Loucy (cell line): ENCODE results near the gene NOD2.

Experiments
- H2AFZ ChIP-seq: fragments of 200-600 bp; sonication (generic); 2 replicates; pipeline ENCODE4 v1.6.0; 2016; ENCODE audit warnings: antibody characterized with exemption, mild to moderate bottlenecking, low read length, moderate library complexity
- H3F3A ChIP-seq: fragments of 200-600 bp; 2 replicates; pipeline ENCODE4 v1.6.0; 2016; ENCODE audit warnings: antibody characterized with exemption, low read depth, mild to moderate bottlenecking
- H3K27me3 ChIP-seq: fragments of 200-600 bp; sonication (generic); 2 replicates; pipeline ENCODE4 v1.6.1; 2014; ENCODE audit warnings: low read length, mild to moderate bottlenecking; ENCODE audit not compliant: insufficient read depth, poor library complexity, severe bottlenecking
- H3K36me3 ChIP-seq: fragments of 200-600 bp; sonication (generic); 2 replicates; pipeline ENCODE4 v1.6.1; 2016; ENCODE audit warnings: low read length; ENCODE audit not compliant: insufficient read depth
- H3K4me1 ChIP-seq: fragments of 200-600 bp; sonication (generic); 2 replicates; pipeline ENCODE4 v1.5.1; 2014; ENCODE audit warnings: low read length, mild to moderate bottlenecking; ENCODE audit not compliant: insufficient read depth, poor library complexity, severe bottlenecking
- H3K4me2 ChIP-seq: fragments of 200-600 bp; sonication (generic); 2 replicates; pipeline ENCODE4 v1.6.0; 2014; ENCODE audit warnings: antibody characterized with exemption, low read length, low read depth, mild to moderate bottlenecking; ENCODE audit not compliant: poor library complexity, severe bottlenecking
- H3K4me3 ChIP-seq: fragments of 200-600 bp; sonication (generic); 2 replicates; pipeline ENCODE4 v1.5.1; 2014; ENCODE audit warnings: low read length, mild to moderate bottlenecking, mixed read lengths; ENCODE audit not compliant: poor library complexity, severe bottlenecking
- H3K79me2 ChIP-seq: fragments of 200-600 bp; sonication (generic); 2 replicates; pipeline ENCODE4 v1.6.1; 2014; ENCODE audit warnings: low read length; ENCODE audit not compliant: insufficient read depth
- H3K9ac ChIP-seq: fragments of 200-600 bp; sonication (generic); 2 replicates; pipeline ENCODE4 v1.6.0; 2014; ENCODE audit warnings: mild to moderate bottlenecking, low read depth, low read length, moderate library complexity; ENCODE audit not compliant: poor library complexity, severe bottlenecking
- H3K9me2 ChIP-seq: fragments of 200-600 bp; sonication (generic); replicated peaks from 2 replicates; pipeline ENCODE4 v1.6.1; 2016; ENCODE audit warnings: low read depth, low read length, mixed read lengths
- H3K9me3 ChIP-seq: fragments of 200-600 bp; sonication (generic); 2 replicates; pipeline ENCODE4 v1.6.1; 2014; ENCODE audit warnings: mild to moderate bottlenecking, antibody characterized with exemption, low read length, low read depth; ENCODE audit not compliant: insufficient read depth
- H4K20me1 ChIP-seq: fragments of 200-600 bp; sonication (generic); 2 replicates; pipeline ENCODE4 v1.6.0; 2014; ENCODE audit warnings: antibody characterized with exemption, low read length, mild to moderate bottlenecking; ENCODE audit not compliant: insufficient read depth, poor library complexity, severe bottlenecking
- EZH2phosphoT487 ChIP-seq: fragments of 200-600 bp; IDR thresholded peaks from 2 replicates; pipeline ENCODE4 v1.6.1; 2018; ENCODE audit warnings: antibody characterized with exemption, mild to moderate bottlenecking, moderate library complexity, borderline replicate concordance
- TF ChIP-seq, protein P1 (sequence below): fragments of 200-600 bp; sonication (generic); conservative IDR thresholded peaks from 2 replicates; pipeline ENCODE4 v1.5.1; 2014; ENCODE audit warnings: mild to moderate bottlenecking, antibody characterized with exemption, low read length

NOD2 gene

DNA sequence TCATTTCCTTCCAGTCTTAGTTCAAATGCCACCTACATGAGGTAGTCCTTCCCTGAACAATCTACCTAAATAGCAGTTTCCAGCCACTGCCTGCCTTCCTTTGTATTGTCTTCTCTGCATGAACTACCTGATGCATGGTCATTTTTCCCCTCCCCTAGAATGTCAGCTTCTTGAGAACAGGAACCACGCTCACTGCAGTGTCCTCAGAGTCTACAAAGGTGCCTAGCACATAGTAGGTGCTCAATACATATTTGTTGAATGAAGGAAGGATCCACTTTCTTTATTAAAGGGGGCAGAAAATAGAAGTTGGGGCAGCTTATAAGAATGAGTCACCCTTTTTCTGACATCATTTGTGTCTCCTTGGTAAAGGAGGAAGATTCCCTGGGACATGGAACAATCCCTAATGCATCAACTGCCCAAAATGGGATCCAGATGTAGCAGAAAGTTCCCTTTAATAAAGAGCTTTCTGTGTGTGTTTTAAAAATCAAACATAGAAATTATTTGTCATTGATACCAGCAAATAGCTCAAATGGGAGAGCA, 44.1 kb downstream of the NOD2 start:
- H3K79me2 ChIP-seq = peaks cover 3% of the 10 kb centered on the region; the same call in 1 of the 2 replicates
- TF ChIP-seq, protein P1, sequence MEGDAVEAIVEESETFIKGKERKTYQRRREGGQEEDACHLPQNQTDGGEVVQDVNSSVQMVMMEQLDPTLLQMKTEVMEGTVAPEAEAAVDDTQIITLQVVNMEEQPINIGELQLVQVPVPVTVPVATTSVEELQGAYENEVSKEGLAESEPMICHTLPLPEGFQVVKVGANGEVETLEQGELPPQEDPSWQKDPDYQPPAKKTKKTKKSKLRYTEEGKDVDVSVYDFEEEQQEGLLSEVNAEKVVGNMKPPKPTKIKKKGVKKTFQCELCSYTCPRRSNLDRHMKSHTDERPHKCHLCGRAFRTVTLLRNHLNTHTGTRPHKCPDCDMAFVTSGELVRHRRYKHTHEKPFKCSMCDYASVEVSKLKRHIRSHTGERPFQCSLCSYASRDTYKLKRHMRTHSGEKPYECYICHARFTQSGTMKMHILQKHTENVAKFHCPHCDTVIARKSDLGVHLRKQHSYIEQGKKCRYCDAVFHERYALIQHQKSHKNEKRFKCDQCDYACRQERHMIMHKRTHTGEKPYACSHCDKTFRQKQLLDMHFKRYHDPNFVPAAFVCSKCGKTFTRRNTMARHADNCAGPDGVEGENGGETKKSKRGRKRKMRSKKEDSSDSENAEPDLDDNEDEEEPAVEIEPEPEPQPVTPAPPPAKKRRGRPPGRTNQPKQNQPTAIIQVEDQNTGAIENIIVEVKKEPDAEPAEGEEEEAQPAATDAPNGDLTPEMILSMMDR = no peak
- no peak for TF ChIP-seq EZH2phosphoT487
- no peak overlapping the region for H3K4me2 ChIP-seq
- no peaks in the 10 kb centered on the region for H3K36me3 ChIP-seq
- H3K4me1 ChIP-seq = peaks cover 4% of the 10 kb centered on the region
- H3K27me3 ChIP-seq = no peaks in the 10 kb centered on the region
- no peaks in the 10 kb centered on the region for H3K9me3 ChIP-seq
- H4K20me1 ChIP-seq = no peaks in the 10 kb centered on the region
- no peak overlapping the region for H3K9ac ChIP-seq
- H3K9me2 ChIP-seq = no peaks in the 10 kb centered on the region
- no peak overlapping the region for H2AFZ ChIP-seq
- H3K4me3 ChIP-seq = no peak overlapping the region
- no peaks in the 10 kb centered on the region for H3F3A ChIP-seq

DNA sequence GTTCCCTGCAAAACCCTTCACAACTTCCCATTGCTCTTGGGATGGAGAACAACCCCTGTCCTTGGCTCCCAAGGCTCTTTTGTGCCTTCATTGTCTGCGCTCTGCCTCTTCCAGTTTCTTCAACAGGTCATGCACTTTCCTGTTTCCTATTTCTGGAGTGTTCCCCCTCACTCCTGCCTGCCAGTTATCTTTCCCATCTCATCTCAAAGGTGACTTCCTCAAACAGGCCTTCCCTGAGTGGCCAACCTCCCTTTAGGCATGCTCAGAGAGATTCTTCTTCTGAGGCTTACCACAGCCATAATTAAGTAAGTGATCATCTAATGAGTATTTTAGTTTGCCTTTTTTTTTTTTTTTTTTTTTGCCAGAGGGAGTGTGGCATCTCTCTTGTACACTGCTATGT, 45.6 kb downstream of the NOD2 start:
- no peaks in the 10 kb centered on the region for H3K9me3 ChIP-seq
- no peak overlapping the region for H3K4me3 ChIP-seq
- H3K36me3 ChIP-seq = no peaks in the 10 kb centered on the region
- H3F3A ChIP-seq = no peaks in the 10 kb centered on the region
- no peaks in the 10 kb centered on the region for H3K9me2 ChIP-seq
- H3K27me3 ChIP-seq = no peaks in the 10 kb centered on the region
- no peaks in the 10 kb centered on the region for H4K20me1 ChIP-seq
- H3K4me2 ChIP-seq = no peak overlapping the region
- peaks cover 17% of the 10 kb centered on the region for H3K79me2 ChIP-seq
- H3K9ac ChIP-seq = no peak overlapping the region
- peaks cover 16% of the 10 kb centered on the region for H3K4me1 ChIP-seq
- no peak overlapping the region for H2AFZ ChIP-seq
- TF ChIP-seq EZH2phosphoT487 = no peak
- TF ChIP-seq, protein P1 = no peak

DNA sequence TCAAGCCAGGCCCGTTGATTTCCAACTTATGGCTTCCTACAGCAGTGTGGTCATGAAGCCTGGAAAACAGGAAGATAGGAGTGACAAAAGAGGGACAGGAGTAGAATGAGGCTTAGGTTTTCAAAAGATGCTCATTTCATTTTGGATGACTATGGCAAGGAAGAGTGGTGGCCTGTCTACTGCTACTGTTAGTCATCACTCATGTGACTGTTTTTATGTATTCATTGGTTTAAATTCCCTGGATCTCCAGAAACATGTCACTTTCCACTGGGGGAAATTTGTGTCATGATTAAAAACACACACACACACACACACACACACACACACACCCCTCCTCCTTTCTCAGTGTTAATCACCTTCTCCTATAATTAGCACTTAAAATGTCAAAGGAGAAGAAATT, 47.3 kb downstream of the NOD2 start:
- Histone ChIP-seq H3K4me1 (peaks cover 33% of the 10 kb centered on the region), H3F3A (no peaks in the 10 kb centered on the region), H3K9me2 (no peaks in the 10 kb centered on the region), H2AFZ (no peak overlapping the region), H3K4me2 (no peak overlapping the region), H3K36me3 (no peaks in the 10 kb centered on the region), H3K9me3 (no peaks in the 10 kb centered on the region), H4K20me1 (no peaks in the 10 kb centered on the region), H3K4me3 (no peak overlapping the region), H3K79me2 (peaks cover 20% of the 10 kb centered on the region), H3K27me3 (no peaks in the 10 kb centered on the region), H3K9ac (no peak overlapping the region)
- no peak for TF ChIP-seq EZH2phosphoT487
- TF ChIP-seq, protein P1 = no peak
